Measurements from ENCODE around the gene CCDC81. TPM values are rescaled to one million over a fixed set of nuclear protein-coding genes. Genes with fewer than 3 reads are reported as not detected.
A peak's percentile ranks its signal among the peaks of the same experiment; 100 is the strongest.

The CCDC81 gene
- total and polyA plus RNA-seq, 2 of the 4 experiments (the other 2 are of a cell fraction) = 3.1 to 6.5 TPM

- TF ChIP-seq CEBPB (IDR thresholded peaks at IDR 0.05; ENCODE audit: low read depth, low read length) = no peak
- TF ChIP-seq NFE2L2 (IDR thresholded peaks at IDR 0.05; ENCODE audit: low read depth, low read length) = no peak
- TF ChIP-seq RCOR1 (IDR thresholded peaks at IDR 0.05; ENCODE audit: insufficient replicate concordance, low read length) = no peak
- H4K20me1 ChIP-seq (ENCODE audit: insufficient read depth, low read length) = no peaks in the 10 kb centered on the region
- H2AFZ ChIP-seq (replicated peaks; ENCODE audit: low read length, poor library complexity) = peak overlapping the region; percentile 62
- H2BK5ac ChIP-seq (ENCODE audit: low read depth, low read length, poor library complexity, severe bottlenecking) = peak overlapping the region; percentile 30
- DNase-seq (peak; percentile 71), ATAC-seq (ENCODE audit: low read depth) (peak; percentile 36)
- H3K9me3 ChIP-seq (ENCODE audit: control insufficient read depth, insufficient read depth, low read length) = no peaks in the 10 kb centered on the region
- 80% methylated on average over 1 of the region's 9 CpGs; no CpG with 5 or more reads in 1 of the 2 experiments for WGBS, 2 experiments (ENCODE audit: extremely low coverage in 2 of 2, insufficient read length in 1 of 2)
- H3K27me3 ChIP-seq (ENCODE audit: control insufficient read depth, insufficient read depth, low read length) = no peaks in the 10 kb centered on the region
- no peak overlapping the region for H3K9ac ChIP-seq (ENCODE audit: low read depth, low read length)
- H3K4ac ChIP-seq (ENCODE audit: low read depth, low read length) = peak overlapping the region; percentile 86
- peak overlapping the region; percentile 6; the same call in 1 of the 2 replicates for H3K18ac ChIP-seq (ENCODE audit: low read depth, low read length)
- H3K36me3 ChIP-seq (ENCODE audit: control insufficient read depth, insufficient read depth, low read length) = no peaks in the 10 kb centered on the region
- H2BK15ac ChIP-seq (ENCODE audit: low read depth, low read length) = peak overlapping the region; percentile 97; the same call in 2 of the 3 replicates
- H2BK120ac ChIP-seq (ENCODE audit: low read depth, low read length) = peak overlapping the region; percentile 96
- intact Hi-C loops (cut with micrococcal nuclease) = loop anchor here (5.0 kb wide), 1 partner anchor 57 kb away; no protein-coding TSS in a partner anchor
- H4K91ac ChIP-seq (ENCODE audit: insufficient read depth, low read depth, low read length) = peak overlapping the region; percentile 86
- H4K5ac ChIP-seq (ENCODE audit: low read depth, low read length) = peak overlapping the region; percentile 8; the same call in 1 of the 2 replicates
- in situ Hi-C loops (cut with MboI; ENCODE audit: low sequenced_read_pairs) = no loop called here
- peak overlapping the region; percentile 94 for H2BK20ac ChIP-seq (ENCODE audit: low read depth, low read length)
- no peak overlapping the region for H3K4me2 ChIP-seq (ENCODE audit: low read depth, low read length)
- H3K56ac ChIP-seq (ENCODE audit: extremely low read depth, insufficient read depth, low read length) = peak overlapping the region; percentile 8; the same call in 1 of the 2 replicates
- peak overlapping the region; percentile 83 for H3K14ac ChIP-seq (replicated peaks; ENCODE audit: low read depth, low read length)
- no peak overlapping the region for H3K4me3 ChIP-seq (ENCODE audit: insufficient read depth, low read depth, low read length)
- peaks cover 22% of the 10 kb centered on the region for H3K4me1 ChIP-seq (ENCODE audit: control insufficient read depth, insufficient read depth, low read length)
- H3K79me1 ChIP-seq (ENCODE audit: low read depth in 1 of 2, low read length in 2 of 2) = peaks cover 0 to 4% of the 10 kb centered on the region in 2 experiments; a peak in 1 of 4 replicates
- peak overlapping the region; percentile 76 for H3K23ac ChIP-seq (ENCODE audit: low read depth, low read length)
- H2AK5ac ChIP-seq (ENCODE audit: low read depth, low read length) = peak overlapping the region; percentile 92
- H2AK9ac ChIP-seq (replicated peaks; ENCODE audit: low read depth, low read length, poor library complexity) = peak overlapping the region; percentile 73
- no TSS peak for BruUV-seq (replicated peaks)
- dilution Hi-C loops (cut with HindIII; ENCODE audit: low sequenced_read_pairs, unreplicated experiment) = no loop called here
- peak overlapping the region; percentile 32 to 67; a peak in 2 of 4 replicates for H4K8ac ChIP-seq (ENCODE audit: low read depth in 2 of 2, low read length in 2 of 2)
- no peak overlapping the region for H3K27ac ChIP-seq (ENCODE audit: insufficient read depth, low read length)
- ChIA-PET POLR2A (ENCODE audit: unreplicated experiment) (no interaction called here), CTCF (interaction anchor here (0.6 kb wide), 1 partner anchor 86 kb away, joined by 3 read pairs; no protein-coding TSS in a partner anchor)
- peaks cover 29% of the 10 kb centered on the region for H3K9me1 ChIP-seq (ENCODE audit: insufficient read depth, low read length)
Measured at GRCh38 chr11:86460461-86461385, 86.0 kb downstream of the CCDC81 start.
